Epidermal melanocyte (primary cell): ENCODE data around the gene ETFB.

Experiments used
- DNase-seq: peaks from one replicate; pipeline ENCODE4 v3.0.0; 2011; ENCODE audit warnings: low spot score; ENCODE audit not compliant: insufficient read length

The ETFB gene

DNA sequence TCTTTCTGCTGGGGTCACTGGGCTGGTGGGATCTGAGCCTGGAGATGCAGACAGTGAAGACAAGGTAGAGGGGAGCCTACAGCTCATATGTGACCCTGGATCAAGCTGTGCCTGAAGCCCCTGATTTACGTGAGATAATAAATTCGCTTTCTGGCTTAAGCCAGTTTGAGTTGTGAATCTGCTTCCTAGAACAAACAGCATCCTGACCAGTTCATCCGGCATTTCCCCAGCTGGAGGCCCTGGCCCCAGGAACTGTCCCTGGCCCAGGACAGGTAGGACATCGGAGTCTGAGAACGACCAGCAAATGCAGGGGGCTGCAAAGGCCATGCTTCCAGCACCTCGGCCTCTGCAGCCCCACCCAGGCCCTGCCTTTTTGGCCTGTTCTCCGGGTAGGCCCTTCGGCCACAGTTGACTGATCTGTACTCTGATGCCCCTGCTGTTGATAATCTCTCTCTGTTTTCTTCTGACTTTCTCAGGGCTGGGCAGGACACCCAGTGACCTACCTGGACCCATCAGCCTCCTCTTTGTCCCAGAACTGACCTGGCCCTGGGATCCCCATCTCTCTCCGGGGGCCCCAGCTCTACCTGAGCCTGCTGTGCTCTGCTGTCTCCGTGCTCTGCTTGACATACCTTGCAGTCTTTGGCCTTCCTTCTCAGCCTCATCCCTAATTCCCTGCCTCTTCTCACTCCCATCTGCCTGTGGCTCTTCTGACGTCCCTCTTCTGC, 14.8 kb downstream of the ETFB start:
- no peak for DNase-seq

GRCh38 chr19:51347209-51347928, 18.8 kb downstream of the ETFB start:
- no peak for DNase-seq

GRCh38 chr19:51346742-51347141, 19.4 kb downstream of the ETFB start:
- DNase-seq: no peak

GRCh38 chr19:51345076-51345620, 21.0 kb downstream of the ETFB start:
- no peak for DNase-seq

DNA sequence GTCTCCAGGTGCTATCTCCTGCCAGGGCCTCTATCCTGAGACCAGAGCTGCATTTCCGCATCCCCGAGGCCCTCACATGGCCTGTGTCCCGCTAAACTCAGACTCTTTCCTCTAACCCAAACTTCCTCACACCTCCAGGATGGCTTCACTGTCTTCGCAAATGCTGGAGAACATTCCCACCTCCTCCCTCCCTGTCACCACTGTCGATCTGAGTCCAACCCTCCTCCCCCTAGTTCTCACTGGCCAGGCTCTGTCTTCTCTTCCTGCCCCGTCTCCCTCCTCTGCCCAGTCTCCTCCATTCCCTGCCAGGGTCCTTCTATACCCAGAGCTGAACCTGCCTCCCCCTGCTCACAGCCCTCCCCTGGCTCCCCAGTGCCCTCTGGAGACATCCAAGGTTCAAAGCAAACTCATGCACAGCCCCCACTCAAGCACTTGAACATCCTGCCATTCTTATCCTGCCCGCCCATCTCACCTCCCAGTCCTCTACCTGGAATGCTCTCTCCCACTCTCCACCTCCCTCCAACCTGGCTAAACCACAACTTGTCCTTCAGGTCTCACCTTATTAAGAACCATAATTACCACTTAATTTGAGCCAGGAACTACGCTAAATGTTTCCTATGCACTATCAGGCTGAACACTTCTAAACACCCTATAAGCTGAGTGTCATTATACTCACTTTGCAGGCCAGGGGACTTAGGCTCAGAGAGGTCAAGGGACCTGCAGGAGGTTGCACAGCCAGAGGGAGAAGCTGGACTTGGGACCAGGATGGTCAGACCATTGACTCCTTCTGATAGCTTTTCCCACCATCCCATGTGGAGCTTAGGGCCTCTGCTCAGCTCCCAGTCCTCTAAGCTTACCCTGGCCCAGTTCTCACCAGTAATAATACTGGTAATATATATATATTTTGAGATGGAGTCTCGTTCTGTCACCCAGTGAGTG, 23.3 kb downstream of the ETFB start:
- DNase-seq: no peak

- DNase-seq: no peak
Observed at GRCh38 chr19:51341976-51342580, 24.1 kb downstream of the ETFB start, which contains the start of gene VSIG10L. Gene VSIG10L, minus strand, starts transcription at chr19:51342139. Its CDS starts 15 bp downstream, at chr19:51342124.

DNA sequence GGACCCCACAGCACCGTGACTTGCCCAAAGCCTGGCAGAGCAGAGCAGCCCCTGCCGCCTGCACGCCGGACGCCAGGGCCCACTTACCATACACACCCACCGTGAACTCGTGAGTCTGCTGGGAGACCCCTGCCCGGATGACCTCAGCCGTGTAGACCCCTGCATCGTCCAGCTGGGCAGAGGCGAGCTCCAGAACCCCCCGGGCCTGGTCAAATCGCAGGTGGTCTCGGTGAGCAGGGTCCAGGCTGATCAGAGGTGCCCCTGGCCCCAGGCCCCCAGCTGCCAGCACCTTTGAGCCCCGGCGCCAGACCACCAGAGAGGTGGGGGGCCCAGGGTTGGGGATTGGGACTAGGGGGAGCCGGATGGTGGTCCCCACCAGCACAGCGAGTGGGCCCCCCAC, 25.1 kb downstream of the ETFB start:
- no peak for DNase-seq

DNA sequence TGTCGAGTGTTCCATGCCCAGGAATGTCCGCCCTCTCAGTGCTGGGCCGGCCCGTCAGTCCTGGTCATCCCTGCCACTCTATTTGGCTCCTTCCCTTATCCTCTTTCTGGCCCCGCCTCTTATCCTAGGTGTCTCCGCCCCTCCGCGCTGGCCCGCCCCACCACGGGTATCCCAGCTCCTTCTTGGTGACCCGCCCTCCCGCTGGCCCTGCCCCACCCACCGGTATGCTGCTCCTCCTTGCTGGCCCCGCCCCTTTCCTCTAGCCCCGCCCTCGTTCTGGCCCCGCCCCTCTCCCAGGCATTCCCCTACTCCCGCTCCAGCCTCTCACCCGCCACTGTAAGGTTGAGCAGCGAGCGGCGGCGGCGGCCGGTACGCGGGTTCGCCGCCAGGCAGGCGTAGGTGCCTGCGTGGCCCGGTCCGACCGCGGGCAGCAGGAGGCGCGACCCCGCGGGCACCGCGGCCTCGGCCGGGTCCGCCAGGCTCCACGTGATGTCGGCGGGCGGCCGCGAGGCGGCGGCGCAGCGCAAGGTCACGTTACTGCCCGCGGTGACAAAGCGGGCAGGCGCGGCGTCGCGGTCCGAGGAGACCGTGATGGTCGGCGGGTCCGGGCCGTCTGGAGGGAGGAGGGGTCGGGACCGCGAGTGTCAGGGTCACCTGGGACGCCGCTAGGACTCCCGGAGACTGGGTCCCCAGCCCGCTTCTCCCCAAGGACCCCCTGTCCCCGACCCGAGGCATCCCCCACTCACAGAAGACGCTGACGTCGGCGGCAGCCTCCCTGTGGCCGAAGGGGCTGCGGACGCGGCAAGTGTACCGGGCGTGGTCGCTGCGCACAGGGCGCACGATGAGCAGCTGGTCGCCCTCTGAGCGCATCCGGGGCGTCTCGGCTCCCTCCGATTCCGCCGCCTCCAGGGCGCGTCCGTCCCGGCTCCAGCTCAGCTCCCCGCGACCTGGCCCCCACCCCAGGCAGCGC, 26.2 kb downstream of the ETFB start:
- peak; percentile 96 for DNase-seq

DNA sequence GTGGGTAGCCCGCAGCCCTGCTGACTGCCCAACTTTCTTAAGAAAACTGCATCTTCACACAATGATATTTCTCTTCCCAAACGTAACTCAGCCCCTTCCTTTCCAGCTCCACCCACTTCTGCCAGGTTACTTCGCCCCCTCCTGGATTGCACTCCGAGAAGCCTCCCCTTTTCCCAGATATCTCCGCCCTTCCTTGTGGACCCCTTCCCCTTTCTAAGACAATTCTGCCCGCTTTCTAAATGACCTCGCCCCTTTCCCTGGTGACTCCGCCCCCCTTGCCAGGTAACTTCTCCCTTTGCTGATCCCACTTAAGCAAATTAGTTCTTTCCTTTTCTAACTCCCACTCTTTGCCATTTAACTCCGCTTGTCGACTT, 26.9 kb downstream of the ETFB start:
- DNase-seq: no peak

DNA sequence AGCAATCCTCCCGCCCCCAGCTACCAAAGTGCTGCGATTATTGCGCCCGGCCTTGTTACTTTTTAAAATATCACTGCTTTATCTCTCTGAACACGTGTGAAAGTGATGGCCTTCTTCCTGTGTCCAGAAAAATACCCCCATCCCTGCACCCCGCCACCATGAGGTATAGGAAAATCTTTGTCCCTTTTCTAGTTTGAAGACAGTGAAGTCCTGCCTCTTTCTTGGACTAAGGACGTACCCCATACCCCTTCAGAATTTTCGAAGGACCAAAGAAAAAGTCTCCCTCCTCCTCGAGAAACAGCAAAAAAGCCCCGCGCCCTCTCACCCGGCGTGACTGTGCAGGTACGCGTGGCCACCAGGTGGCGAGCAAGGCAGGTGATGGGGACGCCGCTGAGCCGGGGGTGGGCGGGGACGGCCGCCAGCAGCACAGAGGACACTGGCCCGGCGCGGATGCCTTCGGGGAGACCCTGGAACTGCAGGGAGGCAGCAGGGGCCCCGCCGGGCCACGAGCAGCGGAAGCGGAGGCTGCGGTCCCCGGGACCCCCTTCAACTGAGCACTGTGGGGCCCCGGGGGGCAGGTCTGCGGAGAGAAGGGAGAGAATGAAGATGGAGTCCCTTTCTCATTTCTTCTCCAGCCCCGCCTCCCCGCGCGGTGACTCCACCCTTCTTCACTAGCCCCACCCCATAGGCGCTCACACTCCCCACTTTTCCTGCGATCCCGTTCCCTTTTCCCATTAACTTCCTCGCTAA, 27.4 kb downstream of the ETFB start:
- DNase-seq: peak; percentile 81

DNA sequence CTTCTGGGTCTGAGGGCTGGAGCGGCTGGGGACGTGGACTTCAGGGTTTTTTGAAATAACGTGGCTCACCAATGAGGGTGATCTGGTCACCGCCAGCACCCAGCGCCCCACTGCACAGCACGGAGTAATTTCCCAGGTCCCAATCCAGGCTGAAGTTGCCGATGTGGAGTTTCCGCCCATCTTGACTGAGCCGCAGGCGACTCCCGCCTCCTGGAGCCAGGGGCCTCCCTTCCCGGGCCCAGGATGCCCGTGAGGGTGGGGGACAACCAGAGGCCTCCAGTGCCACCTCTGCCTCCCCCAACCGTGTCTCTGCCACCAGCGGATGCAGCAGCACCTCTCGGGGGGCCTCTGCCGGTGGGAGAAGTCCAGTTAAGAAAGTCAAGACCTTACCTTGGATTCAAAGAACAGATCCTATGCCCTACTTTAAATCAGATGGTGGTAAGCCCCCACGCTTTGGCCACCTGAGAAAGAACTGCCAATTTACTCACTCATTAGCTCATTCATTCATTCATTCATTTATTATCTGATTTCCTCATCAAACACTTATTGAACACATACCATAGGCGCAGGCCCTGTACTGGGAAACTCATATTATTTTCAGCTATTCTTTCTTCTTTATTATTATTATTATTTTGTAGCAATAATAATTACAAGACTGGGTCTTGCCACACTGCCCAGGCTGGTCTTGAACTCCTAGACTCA, 28.2 kb downstream of the ETFB start:
- DNase-seq: no peak

GRCh38 chr19:51337141-51337860, 28.9 kb downstream of the ETFB start:
- peak; percentile 8 for DNase-seq

GRCh38 chr19:51333836-51334460, 32.2 kb downstream of the ETFB start:
- DNase-seq: peak; percentile 5

DNA sequence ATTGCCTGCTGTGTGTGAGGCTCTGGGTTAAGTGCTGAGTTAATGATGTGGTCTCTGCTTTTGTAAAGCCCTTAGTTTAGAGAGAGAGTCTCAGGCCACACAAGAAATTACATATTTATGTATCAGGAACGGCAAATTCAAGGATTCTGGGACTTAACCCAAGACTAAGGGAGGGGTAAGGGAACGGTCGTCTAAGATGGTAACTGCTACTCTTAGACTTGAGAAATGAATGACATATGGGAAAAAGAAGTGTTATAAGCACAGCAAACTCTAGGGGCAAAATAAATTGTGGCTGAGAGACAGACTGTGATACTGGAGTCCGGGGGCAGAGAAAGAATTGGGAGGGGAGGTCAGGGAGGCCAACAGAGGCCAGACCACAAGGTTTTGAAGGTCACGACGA, 34.5 kb downstream of the ETFB start:
- DNase-seq: peak; percentile 15

GRCh38 chr19:51331193-51331592, 35.0 kb downstream of the ETFB start:
- DNase-seq: peak; percentile 9

- DNase-seq: no peak
Observed at GRCh38 chr19:51330366-51330765, 35.8 kb downstream of the ETFB start.

DNA sequence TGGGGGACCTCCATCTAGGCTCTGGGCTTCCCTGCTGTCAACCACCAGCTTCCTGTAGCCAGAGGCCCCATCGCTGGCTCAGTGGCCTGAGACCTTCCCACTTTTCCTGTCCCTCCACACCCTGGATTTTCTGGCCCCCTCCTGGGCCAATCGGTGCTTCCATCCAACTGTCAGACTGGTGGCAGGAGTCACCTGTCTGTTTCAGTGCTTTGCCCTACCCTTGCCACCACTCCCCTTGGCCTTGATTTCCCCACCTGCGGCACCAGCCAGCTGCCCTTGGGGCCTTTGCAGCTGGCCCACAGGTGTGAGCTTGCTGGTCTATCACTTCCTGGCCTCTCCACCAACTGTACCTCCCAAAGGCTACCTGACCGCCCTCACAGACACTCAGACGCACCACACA, 36.8 kb downstream of the ETFB start:
- no peak for DNase-seq
